KOPT-K1 (cell line): ENCODE results near the gene CANX.

ENCODE experiments used
- H3K27ac ChIP-seq: fragments of 200-600 bp; sonication (generic); 2 replicates; pipeline ENCODE4 v1.5.1; 2016; ENCODE audit warnings: antibody characterized with exemption, mild to moderate bottlenecking, low read depth, low read length; ENCODE audit not compliant: poor library complexity, severe bottlenecking
- H3K36me3 ChIP-seq: fragments of 200-600 bp; sonication (generic); 2 replicates; pipeline ENCODE4 v1.5.1; 2017; ENCODE audit warnings: antibody characterized with exemption, mild to moderate bottlenecking, low read length, moderate library complexity; ENCODE audit not compliant: insufficient read depth
- H3K9me3 ChIP-seq: fragments of 200-600 bp; sonication (generic); 2 replicates; pipeline ENCODE4 v1.5.1; 2017; ENCODE audit warnings: antibody characterized with exemption, low read length, mild to moderate bottlenecking; ENCODE audit not compliant: insufficient read depth, poor library complexity, severe bottlenecking

Gene CANX

DNA sequence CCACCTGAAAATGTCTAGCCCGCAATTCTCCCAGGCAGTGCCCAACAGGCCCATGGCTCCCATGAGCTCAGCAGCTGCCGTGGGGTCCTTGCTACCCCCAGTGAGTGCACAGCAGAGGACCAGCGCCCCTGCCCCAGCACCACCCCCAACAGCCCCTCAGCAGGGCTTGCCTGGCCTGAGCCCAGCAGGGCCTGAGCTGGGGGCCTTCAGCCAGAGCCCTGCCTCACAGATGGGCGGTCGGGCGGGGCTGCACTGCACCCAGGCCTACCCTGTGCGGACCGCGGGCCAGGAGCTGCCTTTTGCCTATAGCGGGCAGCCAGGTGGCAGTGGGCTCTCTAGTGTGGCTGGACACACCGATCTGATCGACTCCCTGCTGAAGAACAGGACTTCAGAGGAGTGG lies 75.7 kb downstream of the CANX start:
- Histone ChIP-seq H3K36me3 (peaks cover 99% of the 10 kb centered on the region), H3K9me3 (no peaks in the 10 kb centered on the region)

GRCh38 chr5:179776411-179776938 lies 77.7 kb downstream of the CANX start:
- peaks cover 95% of the 10 kb centered on the region for H3K36me3 ChIP-seq
- no peak overlapping the region for H3K27ac ChIP-seq
- H3K9me3 ChIP-seq, result no peaks in the 10 kb centered on the region

More for the DNA sequence above, 75.7 kb downstream of the CANX start:
- H3K27ac ChIP-seq, result no peak overlapping the region

- Histone ChIP-seq H3K9me3 (no peaks in the 10 kb centered on the region), H3K36me3 (peaks cover 93% of the 10 kb centered on the region), H3K27ac (no peak overlapping the region)
Observed at GRCh38 chr5:179777456-179777855, 78.7 kb downstream of the CANX start.

DNA sequence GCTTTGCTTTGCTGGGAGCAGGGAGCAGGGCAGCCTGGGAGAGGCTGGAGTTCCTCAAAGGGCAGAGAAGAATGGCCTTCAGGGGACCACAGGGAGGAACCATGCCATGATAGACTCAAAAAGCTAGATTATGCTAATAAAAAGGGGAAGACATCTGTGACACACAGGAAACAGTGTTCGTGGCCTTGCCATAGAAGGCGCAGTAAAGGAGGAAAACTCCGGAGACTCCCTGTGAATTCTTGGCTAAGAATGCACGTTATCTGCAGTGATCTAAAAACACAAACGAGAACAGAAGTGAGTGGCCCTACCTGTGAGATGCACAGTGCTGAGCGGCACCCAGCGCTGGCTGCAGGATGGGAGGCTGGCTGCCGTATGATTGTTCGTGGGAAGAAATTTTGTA lies 79.1 kb downstream of the CANX start:
- Histone ChIP-seq H3K9me3 (no peaks in the 10 kb centered on the region), H3K27ac (no peak overlapping the region), H3K36me3 (peaks cover 88% of the 10 kb centered on the region)

GRCh38 chr5:179778591-179778990 lies 79.8 kb downstream of the CANX start:
- Histone ChIP-seq H3K36me3 (peaks cover 81% of the 10 kb centered on the region), H3K9me3 (no peaks in the 10 kb centered on the region), H3K27ac (no peak overlapping the region)

DNA sequence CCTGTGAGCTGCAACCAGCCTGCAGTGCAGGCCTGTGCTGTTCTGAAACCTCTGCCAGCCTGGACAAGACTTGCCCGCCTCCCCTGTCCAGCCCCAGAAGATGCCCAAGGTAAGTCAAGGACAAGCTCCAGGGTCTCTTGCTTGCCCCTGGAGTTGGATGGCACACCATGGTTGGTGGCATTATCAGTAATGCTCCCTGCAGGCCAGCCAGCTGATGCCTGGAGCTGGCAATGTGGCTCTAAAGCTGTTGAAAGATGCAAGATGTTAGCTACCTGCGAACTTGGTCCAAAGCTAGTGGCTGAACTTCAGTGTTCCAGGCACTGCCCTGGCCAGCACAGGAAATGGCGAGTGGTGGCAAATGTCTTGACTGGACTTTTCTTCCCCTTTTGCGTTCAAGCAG lies 81.1 kb downstream of the CANX start:
- H3K9me3 ChIP-seq, result no peaks in the 10 kb centered on the region
- peaks cover 69% of the 10 kb centered on the region for H3K36me3 ChIP-seq
- H3K27ac ChIP-seq, result no peak overlapping the region

DNA sequence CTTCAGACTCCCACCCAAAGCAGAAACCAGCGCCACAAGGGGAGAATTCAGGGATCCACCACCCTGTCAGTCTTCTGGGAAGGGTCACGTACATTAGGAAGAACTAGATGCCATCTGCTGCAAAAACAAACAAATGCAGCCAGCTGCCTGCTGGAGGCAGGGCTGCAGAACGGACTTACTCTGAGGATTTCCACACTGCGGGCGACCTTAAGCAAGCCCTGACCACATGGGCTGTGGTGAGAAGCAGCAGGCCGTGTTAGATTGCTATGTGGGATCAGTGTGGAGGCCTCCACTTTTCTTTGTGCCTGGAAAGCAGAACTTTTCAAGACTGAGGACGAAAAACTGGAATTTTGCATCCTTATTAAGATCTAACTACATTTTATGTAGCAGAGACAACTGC lies 81.6 kb downstream of the CANX start:
- peaks cover 65% of the 10 kb centered on the region for H3K36me3 ChIP-seq
- H3K9me3 ChIP-seq, result no peaks in the 10 kb centered on the region
- H3K27ac ChIP-seq, result no peak overlapping the region
